ENCODE data around the gene SLC39A11. TPM values are rescaled to one million over a fixed set of nuclear protein-coding genes. Genes with fewer than 3 reads are reported as not detected.

SLC39A11 gene
- total and polyA plus RNA-seq, 3 donors from 2014 or later, result 11.4 to 18.6 (median 18.0) TPM

GRCh38 chr17:72969293-72969906, 123.1 kb downstream of the SLC39A11 start:
- no peaks in the 10 kb centered on the region for H3K4me1 ChIP-seq
- TF ChIP-seq CTCF (IDR thresholded peaks at IDR 0.05), result no peak
- DNase-seq, result no peak
- H3K27ac ChIP-seq, result no peak overlapping the region
- 89 to 92% methylated on average over 4 to 5 of the region's 5 CpGs for WGBS, 2 donors
- H3K36me3 ChIP-seq (ENCODE audit: low read depth, missing control alignments), result no peaks in the 10 kb centered on the region
- H3K4me3 ChIP-seq, result no peak overlapping the region
- no peaks in the 10 kb centered on the region for H3K27me3 ChIP-seq
- H3K9me3 ChIP-seq, result no peaks in the 10 kb centered on the region
- intact Hi-C loops (cut with DNase I; ENCODE audit: low total_unique reads), result no loop called here

- Histone ChIP-seq H3K27me3 (no peaks in the 10 kb centered on the region), H3K27ac (no peak overlapping the region), H3K4me3 (no peak overlapping the region), H3K4me1 (no peaks in the 10 kb centered on the region), H3K9me3 (no peaks in the 10 kb centered on the region), H3K36me3 (ENCODE audit: low read depth, missing control alignments) (no peaks in the 10 kb centered on the region)
- no peak for DNase-seq
- no peak for TF ChIP-seq CTCF (IDR thresholded peaks at IDR 0.05)
- TF ChIP-seq POLR2A (IDR thresholded peaks at IDR 0.05), result no peak
- WGBS, 2 donors, result 81 to 98% methylated on average over 8 to 9 of the region's 9 CpGs
- intact Hi-C loops (cut with DNase I; ENCODE audit: low total_unique reads), result no loop called here
These were observed 123.7 kb downstream of the SLC39A11 start for GRCh38 chr17:72968798-72969197.

- Histone ChIP-seq H3K36me3 (ENCODE audit: low read depth, missing control alignments) (no peaks in the 10 kb centered on the region), H3K27me3 (no peaks in the 10 kb centered on the region), H3K27ac (no peak overlapping the region), H3K4me1 (no peaks in the 10 kb centered on the region), H3K9me3 (no peaks in the 10 kb centered on the region), H3K4me3 (no peak overlapping the region)
- TF ChIP-seq CTCF (IDR thresholded peaks at IDR 0.05) (no peak), POLR2A (IDR thresholded peaks at IDR 0.05) (no peak)
- intact Hi-C loops (cut with DNase I; ENCODE audit: low total_unique reads), result no loop called here
- no peak for DNase-seq
- WGBS, 2 donors, result 89 to 90% methylated on average over 5 of the region's 5 CpGs
These were observed 124.4 kb downstream of the SLC39A11 start for GRCh38 chr17:72967977-72968585.

GRCh38 chr17:72967277-72967970, 125.1 kb downstream of the SLC39A11 start:
- H3K4me1 ChIP-seq, result no peaks in the 10 kb centered on the region
- no peaks in the 10 kb centered on the region for H3K27me3 ChIP-seq
- H3K4me3 ChIP-seq, result no peak overlapping the region
- no peaks in the 10 kb centered on the region for H3K9me3 ChIP-seq
- TF ChIP-seq CTCF (IDR thresholded peaks at IDR 0.05) (no peak), POLR2A (IDR thresholded peaks at IDR 0.05) (no peak)
- 84 to 85% methylated on average over 8 of the region's 8 CpGs for WGBS, 2 donors
- intact Hi-C loops (cut with DNase I; ENCODE audit: low total_unique reads), result no loop called here
- no peak overlapping the region for H3K27ac ChIP-seq
- no peak for DNase-seq
- no peaks in the 10 kb centered on the region for H3K36me3 ChIP-seq (ENCODE audit: low read depth, missing control alignments)

Data from testis (tissue), 3 donors.